ENCODE measurements around the gene MPND.

MPND gene, protein sequence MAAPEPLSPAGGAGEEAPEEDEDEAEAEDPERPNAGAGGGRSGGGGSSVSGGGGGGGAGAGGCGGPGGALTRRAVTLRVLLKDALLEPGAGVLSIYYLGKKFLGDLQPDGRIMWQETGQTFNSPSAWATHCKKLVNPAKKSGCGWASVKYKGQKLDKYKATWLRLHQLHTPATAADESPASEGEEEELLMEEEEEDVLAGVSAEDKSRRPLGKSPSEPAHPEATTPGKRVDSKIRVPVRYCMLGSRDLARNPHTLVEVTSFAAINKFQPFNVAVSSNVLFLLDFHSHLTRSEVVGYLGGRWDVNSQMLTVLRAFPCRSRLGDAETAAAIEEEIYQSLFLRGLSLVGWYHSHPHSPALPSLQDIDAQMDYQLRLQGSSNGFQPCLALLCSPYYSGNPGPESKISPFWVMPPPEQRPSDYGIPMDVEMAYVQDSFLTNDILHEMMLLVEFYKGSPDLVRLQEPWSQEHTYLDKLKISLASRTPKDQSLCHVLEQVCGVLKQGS

DNA sequence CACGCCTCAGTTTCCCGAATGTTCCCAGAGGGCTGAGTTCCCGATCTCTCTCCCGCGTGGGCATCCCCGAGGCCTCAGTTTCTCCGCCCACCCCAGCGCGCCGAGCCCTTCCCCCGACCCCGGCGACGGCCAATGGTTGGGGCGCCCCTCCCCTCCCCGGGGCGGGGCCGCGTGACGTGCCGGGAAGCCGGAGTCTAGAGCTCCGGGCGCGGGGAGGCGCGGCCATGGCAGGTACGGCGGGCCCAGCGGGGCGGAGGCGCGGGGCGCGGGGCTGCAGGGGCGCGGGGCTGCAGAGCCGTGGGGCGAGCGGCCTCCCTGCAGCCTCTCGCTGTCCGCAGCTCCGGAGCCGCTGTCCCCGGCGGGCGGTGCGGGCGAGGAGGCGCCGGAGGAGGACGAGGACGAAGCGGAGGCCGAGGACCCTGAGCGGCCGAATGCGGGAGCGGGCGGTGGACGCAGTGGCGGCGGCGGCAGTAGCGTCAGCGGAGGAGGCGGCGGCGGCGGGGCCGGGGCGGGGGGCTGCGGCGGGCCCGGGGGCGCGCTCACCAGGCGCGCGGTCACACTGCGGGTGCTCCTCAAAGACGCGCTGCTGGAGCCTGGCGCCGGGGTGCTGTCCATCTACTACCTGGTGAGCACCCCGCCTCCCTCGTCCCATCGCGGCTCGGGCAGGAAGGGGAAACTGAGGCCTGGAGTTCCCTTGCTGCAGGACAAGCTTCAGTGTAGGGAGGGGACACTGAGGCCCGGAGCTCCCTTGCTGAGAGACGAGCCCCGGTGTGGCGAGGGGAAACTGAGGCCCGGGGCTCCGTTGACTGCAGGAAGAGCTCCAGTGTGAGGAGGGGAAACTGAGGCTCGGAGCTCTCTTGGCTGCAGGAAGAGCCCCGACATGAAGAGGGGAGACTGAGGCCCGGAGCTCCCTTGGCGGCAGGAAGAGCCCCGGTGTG lies at the start of gene MPND:
Gene MPND (plus strand): TSS at position 193 of the 938 bp plus-strand sequence. CDS start 32 bp downstream, at position 225.
- peak; percentile 97 for DNase-seq

DNA sequence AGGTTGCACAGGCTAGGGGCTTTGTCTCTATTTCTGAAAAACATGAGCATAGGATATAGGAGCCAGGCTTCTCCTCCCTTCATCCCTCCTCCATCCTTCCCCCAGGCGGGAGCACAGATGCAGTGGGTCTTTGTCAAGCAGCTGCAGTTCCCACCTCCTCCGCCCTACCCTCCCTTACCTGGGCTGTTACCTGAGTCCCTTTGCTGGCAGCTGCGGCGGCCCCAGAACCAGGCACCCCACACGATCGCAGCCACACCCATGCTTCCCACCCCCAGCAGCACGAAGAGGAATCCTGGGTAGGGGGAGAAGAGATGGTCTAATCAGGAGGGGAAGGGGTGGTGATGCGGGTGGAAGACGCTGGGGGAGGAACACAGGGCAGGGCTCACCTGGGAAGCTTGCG lies 49.0 kb upstream of the MPND start:
- DNase-seq = no peak

DNA sequence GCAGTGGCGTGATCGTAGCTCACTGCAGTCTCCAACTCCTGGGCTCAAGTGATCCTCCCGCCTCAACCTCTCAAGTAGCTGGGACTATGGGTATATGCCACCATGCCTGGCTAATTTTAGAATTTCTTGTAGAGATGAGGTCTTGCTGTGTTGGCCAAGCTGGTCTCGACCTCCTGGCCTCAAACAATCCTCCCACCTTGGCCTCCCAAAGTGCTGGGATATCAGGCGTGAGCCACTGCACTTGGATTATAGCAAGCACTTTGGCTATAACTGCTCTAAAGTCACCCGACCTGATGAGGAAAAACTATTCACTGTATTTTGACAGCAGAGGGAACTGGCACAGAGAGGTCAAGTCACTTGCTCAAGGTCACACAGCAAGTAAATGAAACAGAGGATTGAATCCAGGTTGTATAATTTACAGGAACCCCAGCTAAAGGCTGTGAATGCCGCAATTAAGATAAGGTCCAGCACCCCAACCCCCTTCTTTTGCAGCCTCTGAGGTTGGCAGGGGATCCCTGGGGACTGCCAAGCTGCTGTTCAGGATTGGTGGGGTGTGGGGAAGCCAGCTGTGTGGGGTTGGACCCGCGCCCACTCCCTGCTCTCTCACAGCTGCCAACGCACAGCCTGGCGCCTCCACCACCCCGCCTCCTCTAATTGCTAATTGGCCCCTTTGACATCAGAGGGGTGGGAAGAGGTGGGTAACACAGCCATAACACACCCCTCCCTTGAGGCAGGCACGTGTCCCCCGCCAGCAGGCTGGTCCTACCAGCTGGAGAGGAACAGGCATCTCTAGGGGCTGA lies 47.2 kb upstream of the MPND start:
- no peak for DNase-seq

DNA sequence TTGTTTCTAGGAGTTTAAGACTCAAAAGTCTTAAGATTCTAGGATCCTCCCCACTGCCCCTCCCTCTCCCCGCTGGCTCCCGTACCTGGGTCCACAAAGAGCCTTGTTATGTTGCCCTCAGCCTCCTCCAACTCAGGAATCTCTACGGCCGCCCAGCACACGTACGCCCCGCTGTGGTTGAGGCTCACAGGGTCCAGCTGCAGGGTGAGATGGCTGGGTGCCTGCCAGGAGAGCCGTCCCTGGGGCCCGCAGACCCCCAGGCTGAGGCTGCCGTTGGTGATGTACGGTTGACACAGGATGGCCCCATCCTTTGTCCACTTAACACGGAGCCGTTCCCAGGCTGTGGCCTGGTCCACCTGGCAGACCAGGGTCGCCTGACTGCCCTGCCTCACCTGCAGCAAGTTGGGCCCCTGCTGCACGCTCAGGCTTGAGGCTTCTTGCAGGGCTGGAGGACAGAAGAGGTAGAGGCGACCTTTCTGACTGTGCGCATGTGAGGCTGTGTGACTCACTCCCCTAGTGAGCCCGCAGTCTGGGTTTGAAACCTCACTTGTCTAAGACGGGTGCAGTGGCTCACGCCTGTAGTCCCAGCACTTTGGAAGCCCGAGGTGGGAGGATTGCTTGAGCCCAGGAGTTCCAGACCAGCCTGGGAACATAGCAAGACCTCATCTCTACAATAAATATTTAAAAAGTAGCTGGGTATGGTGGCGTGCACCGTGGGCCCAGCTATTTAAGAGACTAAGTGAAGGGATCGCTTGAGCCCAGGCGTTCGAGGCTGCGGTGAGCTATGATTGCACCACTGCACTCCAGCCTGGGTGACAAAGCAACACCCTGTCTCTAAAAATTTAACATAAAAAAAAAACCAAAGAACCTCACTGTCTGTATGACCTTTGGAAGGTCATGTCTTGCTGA lies 45.2 kb upstream of the MPND start:
- DNase-seq = no peak

DNA sequence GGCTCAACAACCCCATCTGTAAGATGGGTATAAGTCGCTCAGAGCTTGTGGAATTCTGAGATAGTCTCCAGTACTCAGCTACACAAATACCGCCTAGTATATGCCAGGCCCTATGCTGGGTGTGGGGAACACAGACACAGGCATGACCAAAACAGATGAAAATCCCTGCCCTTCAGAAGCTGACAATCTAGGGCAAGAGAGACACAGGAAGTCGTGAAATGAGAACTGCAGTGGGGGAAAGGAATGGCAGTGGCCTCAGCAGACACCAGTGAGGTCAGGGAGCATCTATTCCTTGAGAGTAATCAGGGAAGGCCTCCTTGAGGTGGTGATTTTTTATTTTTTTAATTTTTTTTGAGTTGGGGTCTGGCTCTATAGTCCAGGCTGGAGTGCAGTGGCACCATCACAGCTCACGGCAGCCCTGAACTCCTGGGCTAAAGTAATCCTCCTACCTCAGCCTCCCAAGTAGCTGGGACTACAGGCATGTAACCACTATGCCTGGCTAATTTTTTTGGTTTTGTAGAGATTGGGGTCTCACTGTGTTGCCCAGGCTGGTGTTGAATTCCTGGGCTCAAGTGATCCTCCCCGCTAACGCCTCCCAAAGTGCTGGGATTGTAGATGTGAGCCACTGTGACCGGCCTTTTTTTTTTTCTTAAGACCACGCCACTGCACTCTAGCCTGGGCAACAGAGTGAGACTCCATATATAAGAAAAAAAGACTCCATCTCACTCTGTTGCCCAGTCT lies 44.4 kb upstream of the MPND start:
- DNase-seq = no peak

DNA sequence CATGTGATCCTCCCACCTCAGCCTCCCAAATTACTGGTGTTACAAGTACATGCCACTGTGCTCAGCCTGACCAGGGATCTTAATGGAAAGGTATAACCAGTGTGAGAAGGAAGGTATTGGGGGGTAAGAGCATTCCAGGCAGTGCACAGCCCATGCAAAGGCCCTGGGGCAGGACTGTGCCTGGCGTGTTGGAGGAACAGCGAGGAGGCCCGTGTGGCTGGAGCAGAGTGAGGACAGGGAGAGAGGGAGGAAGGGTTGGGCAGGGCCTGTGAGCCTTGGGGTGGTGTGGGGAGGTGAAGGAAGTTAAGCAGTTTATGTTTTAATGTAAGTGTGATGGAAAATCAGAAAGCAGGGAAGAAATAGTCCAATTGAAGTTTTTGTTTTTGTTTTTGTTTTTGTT lies 42.8 kb upstream of the MPND start:
- no peak for DNase-seq

DNA sequence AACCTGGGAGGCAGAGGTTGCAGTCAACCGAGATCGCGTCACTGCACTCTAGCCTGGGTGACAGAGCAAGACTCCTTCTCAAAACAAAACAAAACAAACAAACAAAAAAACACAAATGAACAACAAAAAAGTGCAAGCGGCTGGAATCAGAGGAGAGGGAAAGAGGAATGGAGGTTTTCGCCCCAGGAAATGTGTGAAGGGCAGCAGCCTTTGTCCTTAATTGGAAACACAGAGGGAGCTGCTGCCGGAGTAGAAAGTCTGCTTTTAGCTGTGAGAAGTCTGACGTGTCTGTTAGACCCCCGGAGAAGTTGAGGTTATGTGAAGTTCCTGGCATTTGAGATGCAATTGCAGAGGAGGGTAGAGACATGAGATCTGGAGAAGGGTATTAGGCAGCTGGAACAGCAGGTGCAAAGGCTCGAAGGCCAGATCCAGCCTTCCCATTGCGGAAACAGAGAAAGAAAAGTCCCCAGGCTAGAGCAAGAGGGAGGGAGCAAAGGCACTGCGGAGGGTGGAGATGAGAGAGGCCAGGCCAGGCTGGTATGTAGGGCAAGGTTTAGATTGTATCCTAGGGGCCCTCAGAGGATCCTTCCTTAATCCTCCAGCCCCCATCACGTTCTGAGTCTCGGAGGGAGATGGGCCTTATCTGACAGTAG lies 41.6 kb upstream of the MPND start:
- no peak for DNase-seq

DNA sequence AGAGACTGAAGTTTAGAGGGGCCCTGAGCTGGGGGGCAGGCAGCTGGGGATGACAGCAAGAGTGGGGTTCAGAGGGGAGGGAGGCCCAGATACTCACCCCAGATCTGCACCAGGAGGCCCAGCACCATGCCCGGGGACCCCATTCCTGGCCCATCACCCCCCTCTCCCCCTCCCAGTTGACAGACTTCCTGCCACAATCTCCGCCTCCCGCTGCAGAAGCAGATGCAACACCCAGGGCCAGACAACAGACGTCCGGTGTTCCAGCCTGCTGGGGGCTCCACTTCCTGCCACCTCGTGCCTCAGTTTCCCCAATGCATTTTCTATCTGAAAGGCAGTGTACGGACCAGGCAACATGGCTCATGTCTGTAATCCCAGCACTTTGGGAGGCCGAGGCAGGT lies 41.1 kb upstream of the MPND start, which contains the start of gene TMIGD2:
Gene TMIGD2 (minus strand): TSS at position 147 of the 398 bp plus-strand sequence. CDS start 4 bp downstream, at position 143.
- no peak for DNase-seq

DNA sequence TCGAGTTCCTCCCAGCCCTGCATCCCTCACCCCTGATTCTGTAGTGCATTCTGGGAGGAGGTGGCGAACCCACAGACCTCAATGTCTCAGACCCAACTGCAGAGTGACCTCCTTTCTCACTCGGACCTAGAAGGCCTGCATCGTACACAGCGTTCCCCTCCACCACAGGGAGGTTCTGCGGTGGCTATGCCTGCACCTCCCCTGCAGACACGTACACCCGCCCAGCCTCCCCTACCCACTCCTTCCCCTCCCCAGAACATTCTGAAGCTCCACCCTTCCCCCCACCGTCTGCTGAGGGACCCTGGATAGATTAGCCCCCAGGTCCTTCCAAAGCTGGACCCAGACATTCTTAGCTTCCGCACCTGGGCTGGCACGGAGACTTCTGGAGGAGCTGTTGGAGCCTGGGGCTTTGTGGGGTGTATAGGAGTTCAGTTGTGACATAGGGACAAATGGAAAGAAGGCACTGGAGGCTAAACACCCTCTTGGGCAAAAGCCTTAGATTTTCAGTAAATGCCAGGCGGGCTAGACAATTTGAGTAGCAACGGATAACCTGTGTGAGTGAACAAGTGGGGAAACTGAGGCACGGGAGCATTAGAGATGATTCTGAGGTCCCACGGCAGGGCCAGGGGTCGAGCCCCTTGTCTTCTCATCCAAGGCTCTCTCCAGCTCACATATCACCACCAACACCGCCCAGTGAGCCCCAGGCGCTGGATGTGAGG lies 39.4 kb upstream of the MPND start:
- no peak for DNase-seq

DNA sequence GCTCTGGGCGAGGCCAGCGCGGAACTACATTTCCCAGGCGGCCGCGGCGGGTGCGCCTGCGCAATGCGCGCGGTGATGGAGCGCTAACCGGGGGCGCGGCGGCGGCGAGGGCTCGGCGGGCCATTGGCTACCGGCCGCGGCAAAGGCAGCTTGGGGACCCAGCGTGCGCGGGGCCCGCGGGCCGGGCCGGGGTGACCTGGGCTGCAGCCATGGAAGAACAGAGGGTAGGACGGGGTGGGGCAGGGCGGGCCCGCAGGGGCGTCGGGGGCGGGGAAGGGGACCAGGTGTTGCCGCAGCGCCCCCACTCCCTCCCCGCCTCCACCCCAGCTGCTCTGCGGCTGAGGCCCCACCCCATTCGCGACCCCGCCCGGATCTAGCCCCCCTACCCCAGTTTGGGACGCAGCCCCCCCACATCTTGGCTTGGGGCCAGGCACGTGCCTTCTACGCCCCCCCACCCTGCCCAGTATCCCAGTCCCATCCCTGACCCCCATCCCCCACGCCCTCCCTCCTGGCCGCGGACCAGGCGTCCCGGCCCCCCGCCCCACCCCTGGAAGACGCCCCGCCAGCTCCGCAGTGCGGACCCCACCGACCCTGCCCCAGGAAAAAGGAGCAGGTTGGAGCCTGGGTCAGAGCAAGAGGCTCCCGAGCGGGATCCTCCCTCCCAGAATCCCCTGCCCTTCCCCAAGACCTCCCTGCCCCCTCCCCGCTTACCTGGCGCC lies 38.7 kb upstream of the MPND start, which contains the start of gene FSD1:
Gene FSD1 (plus strand): TSS at position 61 of the 719 bp plus-strand sequence. CDS start 149 bp downstream, at position 210.
- DNase-seq = peak; percentile 73

DNA sequence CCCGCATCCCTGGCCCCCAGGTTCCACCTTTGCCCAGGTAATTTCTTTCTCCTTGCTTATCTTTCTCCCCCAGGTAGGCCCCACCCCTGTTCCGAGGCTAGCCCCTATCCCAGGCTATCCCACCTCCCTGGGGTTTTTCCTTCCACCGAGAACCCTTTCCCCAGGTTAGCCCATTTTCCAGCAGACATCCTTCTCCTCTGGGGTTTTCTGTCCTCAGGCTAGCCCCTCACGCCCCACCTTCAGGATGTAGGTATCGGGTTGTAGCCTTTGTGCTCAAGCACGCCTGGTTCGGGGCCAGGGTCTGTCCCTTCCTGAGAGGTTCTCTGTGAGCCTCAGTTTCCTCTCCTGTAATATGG lies 38.1 kb upstream of the MPND start:
- DNase-seq = no peak

DNA sequence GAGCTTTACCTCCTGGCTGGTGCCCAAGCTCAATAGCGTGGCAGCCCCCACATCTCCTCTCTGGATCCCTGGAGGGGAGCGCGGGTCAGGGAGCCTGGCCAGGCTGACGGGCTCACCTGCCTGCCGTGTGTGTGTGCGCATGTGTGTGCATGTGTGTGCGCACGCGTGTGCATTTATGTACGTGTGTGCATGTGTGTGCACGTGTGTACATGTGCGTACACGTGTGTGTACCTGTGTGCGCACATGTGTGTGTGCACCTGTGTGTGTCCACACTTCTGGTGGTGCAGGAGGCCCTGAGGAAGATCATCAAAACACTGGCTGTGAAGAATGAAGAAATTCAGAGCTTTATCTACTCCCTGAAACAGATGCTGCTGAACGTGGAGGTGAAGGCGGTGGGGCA lies 37.7 kb upstream of the MPND start:
- DNase-seq = no peak

DNA sequence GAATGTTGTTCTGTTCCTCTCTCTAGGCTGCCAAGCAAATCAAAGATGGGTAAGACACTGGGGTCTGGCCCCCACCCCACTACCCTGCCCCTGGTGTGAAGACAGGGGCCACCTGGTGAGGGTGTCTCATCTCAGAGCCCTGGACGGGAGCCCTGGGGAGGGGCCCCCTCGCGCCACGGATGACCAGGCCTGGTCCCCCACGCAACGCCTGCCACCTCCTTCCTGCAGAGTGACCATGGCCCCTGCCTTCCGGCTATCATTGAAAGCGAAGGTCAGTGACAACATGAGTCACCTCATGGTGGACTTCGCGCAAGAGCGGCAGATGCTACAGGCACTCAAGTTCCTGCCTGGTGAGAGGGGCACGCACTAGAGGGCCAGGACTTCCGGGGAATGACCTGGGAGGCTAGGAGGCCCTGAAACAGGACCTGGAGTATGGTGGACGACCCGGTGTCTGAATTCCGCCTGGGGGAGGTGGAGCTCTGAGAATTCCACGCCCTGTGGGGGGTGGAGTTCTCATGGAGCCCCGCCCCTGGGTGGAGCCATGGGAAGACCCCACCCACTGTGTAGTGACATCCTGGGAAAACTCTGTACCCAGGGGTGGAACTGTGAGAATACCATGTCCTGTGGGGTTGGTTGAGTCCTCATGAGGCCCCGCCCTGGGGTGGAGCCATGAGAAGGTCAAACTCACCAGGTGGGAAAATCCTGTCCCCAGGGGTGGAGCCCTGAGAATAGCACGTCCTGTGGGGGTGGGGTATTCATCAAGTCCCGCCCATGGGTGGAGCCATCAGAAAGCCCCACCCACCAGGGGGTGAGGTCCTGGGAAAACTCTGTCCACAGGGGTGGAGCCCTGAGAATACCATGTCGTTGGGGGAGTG lies 32.9 kb upstream of the MPND start:
- no peak for DNase-seq

DNA sequence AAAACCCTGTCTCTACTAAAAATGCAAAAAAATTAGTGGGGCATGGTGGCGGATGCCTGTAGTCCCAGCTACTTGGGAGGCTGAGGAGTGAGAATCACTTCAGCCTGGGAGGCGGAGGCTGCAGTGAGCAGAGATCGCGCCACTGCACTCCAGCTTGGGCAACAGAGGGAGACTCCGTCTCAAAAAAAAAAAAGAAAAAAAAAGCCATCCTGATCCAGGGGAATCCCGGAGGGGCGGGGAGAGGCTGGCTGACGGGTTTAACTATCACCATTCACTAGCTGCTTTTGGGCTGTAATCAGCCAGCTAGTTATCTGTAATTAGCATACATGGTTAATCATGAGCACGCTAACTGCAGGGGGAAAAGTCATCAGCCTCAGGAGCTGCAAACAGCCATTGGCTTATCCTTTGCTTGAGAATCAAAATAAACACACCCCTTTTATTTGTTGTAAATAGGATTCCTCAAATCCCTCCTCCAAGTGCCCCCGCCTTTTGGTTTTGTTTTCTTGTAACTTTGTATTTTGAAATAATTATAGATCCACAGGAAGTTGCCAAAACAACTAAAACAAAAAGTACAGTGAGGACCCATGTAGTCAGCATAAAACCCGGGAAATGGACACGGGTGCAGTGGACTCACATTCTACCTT lies 29.4 kb upstream of the MPND start:
- DNase-seq = no peak

DNA sequence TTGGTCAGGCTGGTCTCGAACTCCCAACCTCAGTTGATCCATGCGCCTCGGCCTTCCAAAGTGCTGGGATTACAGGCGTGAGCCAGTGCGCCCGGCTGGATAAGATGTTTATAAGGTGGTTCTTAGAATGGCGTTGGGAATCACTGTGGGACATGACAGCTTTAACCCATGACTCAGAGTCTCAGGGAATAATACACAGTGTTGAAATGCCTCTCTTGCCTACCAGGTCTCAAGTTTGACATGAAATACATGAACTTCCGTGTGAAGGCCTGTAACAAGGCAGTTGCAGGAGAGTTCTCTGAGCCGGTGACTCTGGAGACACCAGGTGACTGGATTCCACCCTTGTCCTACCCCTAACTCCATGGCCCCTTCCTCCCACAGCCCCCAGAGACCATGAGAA lies 26.4 kb upstream of the MPND start:
- no peak for DNase-seq

DNA sequence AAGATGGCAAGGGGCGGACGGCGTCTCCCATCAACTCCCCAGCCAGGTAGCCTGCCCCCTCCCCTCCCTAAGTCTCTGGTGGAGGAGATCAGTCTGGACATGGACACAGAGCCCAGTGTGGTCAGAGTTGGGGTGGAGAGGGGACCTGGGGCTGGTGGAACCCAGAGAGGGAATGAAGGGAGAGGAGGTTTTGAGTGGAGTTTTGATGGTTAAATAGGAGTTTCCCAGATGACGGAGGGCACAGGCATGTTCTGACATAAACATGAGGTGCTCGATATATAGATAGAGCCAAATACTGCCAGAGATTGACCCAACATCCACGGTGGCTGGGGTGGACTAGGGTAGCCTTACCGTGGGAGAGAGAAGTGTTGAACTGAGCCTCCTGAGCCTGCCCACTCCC lies 24.9 kb upstream of the MPND start:
- no peak for DNase-seq

DNA sequence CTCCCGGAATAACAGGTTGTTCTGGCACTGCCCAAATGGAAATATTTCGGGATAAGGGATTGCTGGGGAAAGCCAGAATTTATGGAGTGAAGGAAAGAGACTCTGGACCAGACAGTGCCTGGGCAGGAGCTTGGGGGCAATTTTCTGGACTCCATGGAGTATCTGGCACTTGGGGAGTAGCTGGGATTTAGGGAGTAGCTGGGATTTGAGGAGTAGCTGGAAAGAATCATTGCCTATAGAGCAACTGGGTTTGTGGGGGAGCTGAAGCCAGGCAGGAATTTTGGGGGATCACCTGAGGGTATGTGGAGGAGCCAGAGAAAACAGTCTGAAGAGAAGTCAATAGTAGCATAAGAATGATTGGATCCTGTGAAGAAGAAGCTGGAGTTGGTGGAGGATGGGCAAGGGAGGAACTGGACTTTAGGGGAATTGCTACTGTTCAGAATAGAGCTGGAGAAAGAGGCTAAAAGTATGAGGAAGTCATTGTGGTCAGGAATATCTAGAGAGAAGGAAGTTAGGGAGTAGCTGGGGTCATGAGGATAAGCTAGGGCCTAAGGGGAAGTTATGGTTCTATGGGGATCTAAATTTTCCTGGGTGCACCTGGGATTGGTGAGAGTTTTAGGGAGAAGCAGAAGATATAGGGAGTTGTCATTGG lies 24.2 kb upstream of the MPND start:
- DNase-seq = no peak

Data from activated CD4-positive, CD25-positive, alpha-beta regulatory T cell treated with anti-CD3 and anti-CD28 coated beads, Interleukin-2, amount 50 U/mL, for 72 hours (primary cell).